OCI-M1 (cell line): ENCODE results near the gene DCC.
A peak's percentile ranks its signal among the peaks of the same experiment; 100 is the strongest.

Experiments used
- DNase-seq: peaks from one replicate; lab custom pipeline; 2025; lab: John Stamatoyannopoulos, UW

The DCC gene

GRCh38 chr18:53521068-53521467, 1181.1 kb downstream of the DCC start:
- no peak for DNase-seq

GRCh38 chr18:53526101-53526870, 1186.3 kb downstream of the DCC start:
- no peak for DNase-seq

- DNase-seq: no peak
Measured at GRCh38 chr18:53527365-53527764, 1187.4 kb downstream of the DCC start.

GRCh38 chr18:53531187-53531586, 1191.2 kb downstream of the DCC start:
- no peak for DNase-seq

- DNase-seq: no peak
Measured at GRCh38 chr18:53531896-53532295, 1191.9 kb downstream of the DCC start.

GRCh38 chr18:53534203-53534602, 1194.2 kb downstream of the DCC start:
- peak; percentile 34 for DNase-seq

GRCh38 chr18:53534695-53535094, 1194.7 kb downstream of the DCC start:
- peak; percentile 49 for DNase-seq

GRCh38 chr18:53536908-53537307, 1196.9 kb downstream of the DCC start:
- DNase-seq: no peak

GRCh38 chr18:53541924-53542323, 1201.9 kb downstream of the DCC start:
- DNase-seq: no peak

GRCh38 chr18:53543711-53544110, 1203.7 kb downstream of the DCC start:
- DNase-seq: no peak

- DNase-seq: peak; percentile 30
Measured at GRCh38 chr18:53544917-53545316, 1204.9 kb downstream of the DCC start.

- DNase-seq: no peak
Measured at GRCh38 chr18:53551868-53552426, 1212.0 kb downstream of the DCC start.

- DNase-seq: no peak
Measured at GRCh38 chr18:53553030-53553429, 1213.0 kb downstream of the DCC start.

GRCh38 chr18:53556450-53556849, 1216.5 kb downstream of the DCC start:
- DNase-seq: no peak

- DNase-seq: no peak
Measured at GRCh38 chr18:53560546-53560945, 1220.5 kb downstream of the DCC start.

- no peak for DNase-seq
Measured at GRCh38 chr18:53566626-53567025, 1226.6 kb downstream of the DCC start.

GRCh38 chr18:53567929-53568574, 1228.1 kb downstream of the DCC start:
- peak; percentile 73 for DNase-seq
